HG02798 (cell line): ENCODE results near the gene COBL.

Source experiments
- ATAC-seq: cut with Tn5 transposase; IDR thresholded peaks from one replicate; pipeline ENCODE4 v1.9.1; 2021; ENCODE audit warnings: mild to moderate bottlenecking; ENCODE audit not compliant: unreplicated experiment, poor library complexity

COBL gene, protein sequence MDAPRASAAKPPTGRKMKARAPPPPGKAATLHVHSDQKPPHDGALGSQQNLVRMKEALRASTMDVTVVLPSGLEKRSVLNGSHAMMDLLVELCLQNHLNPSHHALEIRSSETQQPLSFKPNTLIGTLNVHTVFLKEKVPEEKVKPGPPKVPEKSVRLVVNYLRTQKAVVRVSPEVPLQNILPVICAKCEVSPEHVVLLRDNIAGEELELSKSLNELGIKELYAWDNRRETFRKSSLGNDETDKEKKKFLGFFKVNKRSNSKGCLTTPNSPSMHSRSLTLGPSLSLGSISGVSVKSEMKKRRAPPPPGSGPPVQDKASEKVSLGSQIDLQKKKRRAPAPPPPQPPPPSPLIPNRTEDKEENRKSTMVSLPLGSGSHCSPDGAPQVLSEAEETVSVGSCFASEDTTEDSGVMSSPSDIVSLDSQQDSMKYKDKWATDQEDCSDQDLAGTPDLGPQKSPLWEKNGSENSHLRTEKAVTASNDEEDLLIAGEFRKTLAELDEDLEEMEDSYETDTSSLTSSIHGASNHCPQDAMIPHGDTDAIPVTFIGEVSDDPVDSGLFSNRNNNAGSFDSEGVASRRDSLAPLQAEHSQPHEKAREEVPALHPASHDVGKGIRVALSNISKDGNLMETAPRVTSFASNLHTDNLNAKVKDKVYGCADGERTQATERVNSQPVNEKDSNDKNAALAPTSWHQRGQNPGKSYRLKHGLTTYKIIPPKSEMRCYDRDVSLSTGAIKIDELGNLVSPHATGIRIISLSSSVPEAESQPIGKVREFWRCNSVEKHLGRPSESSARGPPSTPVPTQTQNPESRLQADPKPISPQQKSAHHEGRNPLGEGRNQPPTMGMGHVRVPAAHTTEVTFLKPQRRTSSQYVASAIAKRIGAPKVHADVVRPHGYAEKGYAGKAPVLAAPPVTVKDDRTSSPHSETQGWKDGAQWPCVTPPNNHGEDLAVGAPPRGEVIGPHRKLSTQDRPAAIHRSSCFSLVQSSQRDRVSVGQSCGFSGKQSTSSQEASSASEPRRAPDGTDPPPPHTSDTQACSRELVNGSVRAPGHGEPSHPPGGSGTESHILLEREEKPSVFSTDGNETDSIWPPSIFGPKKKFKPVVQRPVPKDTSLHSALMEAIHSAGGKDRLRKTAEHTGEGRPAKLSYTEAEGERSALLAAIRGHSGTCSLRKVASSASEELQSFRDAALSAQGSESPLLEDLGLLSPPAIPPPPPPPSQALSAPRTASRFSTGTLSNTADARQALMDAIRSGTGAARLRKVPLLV

DNA sequence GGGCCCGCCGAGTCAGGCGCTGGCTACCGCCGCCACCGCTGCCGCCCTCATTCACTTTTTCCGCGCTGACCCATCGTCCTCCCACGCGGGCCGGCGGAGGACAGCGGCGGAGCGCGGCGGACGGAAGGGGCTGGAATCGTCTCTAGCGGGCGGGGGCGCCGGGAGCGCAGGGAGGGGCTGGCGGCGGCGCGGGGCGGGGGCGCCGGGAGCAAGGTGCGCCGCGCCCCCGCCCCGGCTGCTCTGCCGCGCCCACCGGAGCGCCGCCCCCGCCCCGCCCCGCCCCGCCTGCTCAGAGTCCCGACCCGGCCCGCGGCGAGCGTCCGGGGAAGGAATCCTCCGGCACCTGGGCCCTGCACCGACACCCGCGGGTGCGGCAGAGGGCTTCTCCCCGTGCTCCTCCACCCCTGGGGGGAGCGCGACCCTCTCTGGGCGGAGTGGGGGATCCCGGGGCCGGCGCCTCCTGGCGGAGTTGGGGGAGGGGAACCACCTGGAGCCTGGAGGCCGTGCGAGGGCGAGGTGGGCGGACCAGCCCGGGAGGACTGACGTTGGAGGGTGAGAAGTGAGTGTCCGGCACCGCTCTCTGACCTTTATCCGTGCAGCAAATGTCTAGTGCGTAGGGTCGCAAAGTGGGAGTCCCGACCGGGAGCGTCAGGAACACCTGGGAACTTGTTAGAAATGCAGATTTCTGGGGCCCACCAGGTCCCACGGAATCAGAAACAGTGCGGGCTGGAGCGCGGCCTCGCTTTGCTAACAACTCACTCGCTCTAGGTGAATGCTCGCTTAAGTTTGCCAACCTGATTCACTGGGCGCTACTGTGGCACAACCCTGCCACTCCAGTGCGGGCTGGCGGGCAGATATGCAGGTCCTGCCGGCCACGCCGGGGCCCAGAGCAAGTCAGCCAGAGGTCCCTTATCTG, at the start of gene COBL:
TSS of gene COBL (minus strand) at position 144 of the 916 bp plus-strand sequence. CDS start 176 bp downstream, outside the sequence.
- no peak for ATAC-seq

DNA sequence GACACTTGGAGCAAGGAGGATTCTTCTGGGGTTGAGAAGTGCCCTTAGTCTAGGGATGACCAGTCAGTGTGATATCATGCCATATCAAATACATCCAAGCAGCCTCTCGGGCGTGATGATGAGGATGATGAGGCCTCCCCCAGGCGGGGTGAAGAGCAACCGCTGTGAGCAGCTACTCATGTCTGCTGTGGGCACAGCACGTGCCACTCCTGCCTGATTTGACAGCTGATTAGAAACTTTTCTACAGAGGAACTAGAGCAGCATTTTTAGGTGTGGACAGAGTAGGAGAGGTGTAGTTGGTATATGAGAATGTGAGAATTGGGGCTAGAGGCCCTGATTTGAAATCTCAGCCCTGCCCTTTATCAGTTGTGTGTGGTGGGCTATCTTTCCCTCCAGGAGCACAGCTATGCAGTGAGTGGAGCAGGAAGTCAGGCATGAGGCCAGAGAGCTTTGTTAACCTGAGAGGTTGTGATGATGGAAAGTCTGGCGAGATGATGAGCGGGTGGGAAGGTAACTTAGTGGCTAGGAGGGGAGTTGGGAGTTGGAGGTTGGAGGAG, 49.6 kb upstream of the COBL start:
- no peak for ATAC-seq

DNA sequence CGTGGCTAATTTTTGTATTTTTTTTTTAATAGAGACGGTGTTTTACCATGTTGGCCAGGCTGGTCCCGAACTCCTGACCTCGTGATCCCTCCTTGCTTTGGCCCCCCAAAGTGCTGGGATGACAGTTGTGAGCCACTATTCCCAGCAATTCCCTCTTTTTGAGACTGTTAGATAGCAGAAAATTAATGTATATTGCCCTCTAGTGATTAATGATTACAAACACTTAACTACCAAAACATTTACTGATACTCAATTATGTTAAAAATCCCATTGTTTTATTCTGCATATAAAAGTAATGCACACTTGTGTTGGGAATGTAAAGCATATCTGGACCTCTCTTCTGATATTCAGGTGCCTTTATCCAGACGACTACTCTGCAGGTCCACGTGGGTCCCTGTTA, 41.2 kb upstream of the COBL start:
- ATAC-seq = no peak

DNA sequence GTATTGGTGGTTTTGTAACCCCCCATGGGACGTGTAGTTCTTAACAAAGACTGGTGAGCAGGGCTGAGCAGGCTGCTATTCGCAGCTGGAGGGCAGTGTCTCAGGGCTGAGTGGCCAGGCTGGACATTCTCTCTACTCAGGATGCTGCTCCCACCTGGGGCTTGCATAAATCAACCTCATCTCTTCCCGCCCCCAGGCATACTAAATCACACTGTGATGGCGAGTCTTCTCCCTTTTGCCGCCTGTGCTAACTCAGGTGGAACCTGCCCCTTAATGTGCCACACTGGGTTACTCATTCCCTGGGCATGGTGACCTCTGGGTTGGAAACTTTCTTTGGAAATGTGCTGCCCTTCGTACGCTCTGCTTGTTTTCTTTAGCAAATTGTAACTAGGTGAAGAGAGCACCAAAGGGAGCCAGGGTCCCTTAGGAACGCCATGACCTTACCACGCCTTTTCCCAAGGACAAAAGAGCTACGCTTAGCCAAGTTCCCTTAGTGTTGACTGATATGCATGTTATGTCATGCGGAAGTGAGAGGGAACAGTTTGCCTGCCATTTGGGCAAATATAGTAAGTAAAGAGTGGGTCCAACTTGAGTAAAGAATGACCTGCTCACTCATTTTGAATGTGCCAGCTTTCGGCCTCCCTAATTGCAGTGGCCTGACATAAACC, 40.4 kb upstream of the COBL start:
- no peak for ATAC-seq

DNA sequence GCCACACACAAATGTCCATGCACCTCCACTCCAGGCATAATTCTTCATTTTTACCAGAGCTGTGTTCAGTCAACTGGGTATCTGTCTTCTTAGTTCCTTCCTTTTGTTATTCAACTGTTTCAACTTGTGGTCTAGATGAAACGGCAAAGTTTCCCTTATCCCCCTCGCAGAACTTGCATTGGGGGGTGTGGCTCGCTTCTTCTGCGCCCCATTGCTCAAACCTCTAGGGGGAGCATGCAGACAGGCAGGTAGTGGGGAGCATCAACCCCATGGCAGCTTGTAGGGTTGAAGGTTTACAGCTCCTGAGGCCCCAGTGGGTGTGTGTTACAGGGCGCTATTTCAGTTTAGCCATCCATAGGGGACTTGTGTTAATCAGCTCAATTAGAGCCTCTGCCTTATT, 38.3 kb upstream of the COBL start:
- no peak for ATAC-seq

DNA sequence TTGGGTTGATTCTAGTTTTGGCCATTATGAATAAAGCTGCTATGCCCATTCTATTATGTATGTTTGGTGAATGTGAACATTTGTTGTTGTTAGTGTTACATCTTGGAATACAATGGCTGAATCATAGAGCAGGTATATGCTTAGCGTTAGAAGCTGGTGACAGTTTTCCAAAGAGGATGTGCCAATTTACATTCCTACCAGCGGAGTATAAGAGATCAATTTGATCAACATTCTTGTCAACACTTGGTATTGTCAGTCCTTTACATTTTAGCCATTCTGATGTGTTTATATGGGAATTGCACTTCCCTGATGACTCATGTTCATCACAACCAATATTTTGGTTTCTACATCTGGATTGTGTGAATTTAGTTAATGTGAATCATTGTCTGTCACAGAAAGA, 37.8 kb upstream of the COBL start:
- no peak for ATAC-seq

DNA sequence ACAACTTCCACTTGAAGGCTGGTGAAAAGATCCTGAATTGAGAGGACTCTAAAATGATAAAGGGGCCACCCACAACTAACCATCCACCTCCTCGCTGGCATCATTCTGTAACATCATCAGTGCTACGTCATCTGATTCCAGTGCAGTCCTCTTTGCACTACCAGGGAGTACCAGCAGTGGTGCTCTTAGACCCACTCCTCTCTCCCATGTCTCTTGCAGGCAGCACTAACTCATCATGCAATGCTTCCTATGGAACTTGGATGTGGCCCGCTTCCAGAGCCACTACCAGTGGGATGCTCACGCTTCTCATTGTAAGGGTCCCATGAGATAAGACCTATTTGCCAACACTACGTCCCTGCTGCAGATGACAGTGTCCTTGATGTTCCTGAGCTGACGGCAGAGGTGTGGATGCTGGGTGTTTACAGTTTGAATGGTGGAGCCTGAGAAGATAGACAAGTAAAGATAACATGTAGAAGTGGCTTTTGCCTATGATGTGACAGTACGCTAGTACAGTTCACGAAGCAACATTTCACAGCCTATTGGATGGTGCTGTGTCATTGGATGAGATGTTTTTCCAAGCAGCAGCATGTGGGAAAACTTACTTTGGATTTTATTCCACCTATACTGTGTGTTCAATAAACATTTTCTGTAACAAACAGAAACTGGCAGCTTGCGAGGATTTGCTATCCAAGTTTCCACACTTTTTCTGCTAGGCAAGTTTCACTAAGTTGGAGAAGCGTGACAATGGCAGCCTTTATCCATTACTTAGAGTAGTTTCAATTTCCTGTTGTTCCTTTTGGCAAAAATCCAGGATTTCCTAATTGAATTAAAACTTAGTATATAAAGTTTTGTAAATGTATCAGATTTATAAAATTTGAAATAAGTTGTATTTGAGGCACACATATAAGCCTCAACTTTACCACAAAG, 35.8 kb upstream of the COBL start:
- no peak for ATAC-seq

DNA sequence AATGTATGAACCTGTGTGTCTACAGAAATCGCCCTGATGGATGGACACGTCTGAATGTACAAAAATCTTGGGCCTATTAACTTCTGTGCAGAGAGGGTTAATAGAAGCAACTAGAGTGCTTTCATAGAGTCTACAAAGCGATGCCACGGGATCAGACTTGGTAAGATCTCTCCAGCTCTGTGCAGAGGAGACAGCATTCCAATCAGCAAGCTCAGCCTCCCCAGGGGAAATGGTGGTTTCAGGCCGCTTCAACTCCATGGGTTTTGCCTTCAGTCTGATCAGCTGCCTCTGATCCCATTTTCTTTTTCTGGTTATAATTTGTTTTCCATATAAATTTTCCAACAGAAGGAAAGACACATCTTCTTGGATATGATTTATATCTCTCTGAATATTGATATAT, 35.1 kb upstream of the COBL start:
- ATAC-seq = no peak

DNA sequence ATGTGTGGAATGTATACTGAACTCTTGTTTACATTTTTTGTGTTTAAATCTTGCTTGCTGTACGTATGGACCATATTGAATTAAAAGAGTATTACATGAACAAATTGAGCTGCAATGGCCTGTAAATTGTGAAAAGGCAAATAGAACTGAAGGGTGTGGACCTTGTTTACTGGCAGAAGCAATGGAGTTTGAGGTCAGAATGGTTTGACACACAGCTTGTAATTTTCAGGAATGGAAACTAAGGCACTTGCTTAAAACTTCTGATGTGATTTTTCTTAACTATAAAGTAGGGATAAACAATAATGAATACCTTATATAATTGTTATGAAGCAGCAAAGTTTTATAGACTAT, 33.9 kb upstream of the COBL start:
- no peak for ATAC-seq

DNA sequence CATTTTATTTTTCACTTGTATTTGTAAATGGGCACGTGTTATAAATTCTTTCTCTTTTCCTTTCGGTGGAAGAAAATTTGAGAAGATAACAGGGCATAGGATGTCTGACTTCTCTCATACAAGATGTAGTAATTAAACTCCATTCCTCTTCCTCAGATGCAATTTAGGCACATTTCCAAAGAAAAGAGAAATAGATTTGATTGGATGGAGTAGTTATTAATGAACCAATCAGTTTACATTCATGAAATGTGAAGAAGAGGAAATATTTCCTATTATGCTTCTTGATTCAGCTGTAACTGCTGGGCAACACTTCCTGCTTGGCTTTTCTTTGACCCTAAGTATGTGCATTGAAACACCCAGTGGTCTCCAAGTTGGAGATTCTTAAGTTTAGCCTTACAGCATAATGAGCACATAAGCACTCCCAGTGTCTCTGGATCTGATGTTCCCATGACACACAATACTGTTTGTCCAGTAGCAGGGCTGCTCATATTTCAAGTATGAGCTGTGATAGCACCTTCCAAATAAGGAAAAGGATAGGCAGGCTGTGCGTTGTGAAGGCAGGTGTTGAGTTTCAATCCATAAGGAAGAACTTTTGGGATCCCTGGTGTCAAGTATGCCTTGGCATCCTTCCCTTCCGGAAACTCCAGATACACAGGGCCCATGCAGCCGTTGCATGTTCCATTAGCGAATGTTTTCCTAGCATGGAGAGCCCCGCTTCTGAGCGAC, 33.4 kb upstream of the COBL start:
- ATAC-seq = no peak

DNA sequence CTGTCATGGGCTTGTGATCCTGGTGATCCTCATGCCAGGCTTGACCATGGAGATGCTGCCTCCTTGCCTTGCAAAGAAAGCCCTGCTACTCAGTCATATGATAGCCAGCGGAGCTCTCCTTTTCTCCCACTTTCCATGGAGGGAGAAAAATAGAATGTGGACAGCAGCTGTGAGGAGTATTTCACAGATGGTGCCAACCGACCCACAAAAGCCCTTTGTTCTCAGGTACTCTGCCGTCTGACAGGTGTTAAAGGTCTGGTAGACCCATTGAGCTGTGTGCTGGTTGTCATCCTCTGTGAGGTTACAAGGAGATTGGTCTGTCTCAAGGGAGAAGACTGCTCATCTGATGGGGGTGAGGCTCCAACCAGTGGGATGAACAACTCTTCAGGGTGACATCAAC, 29.5 kb upstream of the COBL start:
- ATAC-seq = no peak

DNA sequence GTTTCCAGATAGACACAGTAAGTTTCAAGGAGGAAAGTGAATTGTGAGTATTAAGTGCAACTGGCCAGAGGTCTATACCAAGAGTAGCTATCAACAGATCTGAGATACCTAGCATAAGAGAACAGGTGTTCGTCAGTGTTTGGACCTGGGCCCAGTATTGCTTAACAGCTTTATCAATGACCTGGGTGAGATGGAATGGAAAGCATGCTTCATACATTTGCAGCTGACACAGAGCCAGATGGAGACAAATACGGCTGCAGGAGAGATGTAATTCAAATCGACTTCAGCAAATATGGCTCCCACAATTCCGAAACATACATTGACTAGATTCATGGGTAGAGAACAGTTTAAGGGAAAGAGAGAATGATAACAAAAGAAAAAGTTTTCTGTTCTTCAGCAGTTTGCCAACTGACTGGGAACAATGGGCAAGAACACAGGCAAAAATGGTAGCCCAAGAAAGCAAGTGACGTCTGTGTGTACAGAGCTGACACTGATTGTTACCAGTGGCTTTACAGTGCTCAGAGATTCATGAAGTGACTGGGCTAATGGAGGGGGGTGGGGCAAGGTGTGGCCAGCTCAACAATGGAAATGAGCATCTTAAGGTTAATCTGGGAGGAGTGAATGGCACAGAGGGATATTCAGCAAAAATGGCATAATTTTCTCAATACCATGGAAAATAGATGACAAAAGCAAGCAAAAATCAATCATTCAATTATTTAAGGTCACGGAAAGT, 28.0 kb upstream of the COBL start:
- no peak for ATAC-seq

DNA sequence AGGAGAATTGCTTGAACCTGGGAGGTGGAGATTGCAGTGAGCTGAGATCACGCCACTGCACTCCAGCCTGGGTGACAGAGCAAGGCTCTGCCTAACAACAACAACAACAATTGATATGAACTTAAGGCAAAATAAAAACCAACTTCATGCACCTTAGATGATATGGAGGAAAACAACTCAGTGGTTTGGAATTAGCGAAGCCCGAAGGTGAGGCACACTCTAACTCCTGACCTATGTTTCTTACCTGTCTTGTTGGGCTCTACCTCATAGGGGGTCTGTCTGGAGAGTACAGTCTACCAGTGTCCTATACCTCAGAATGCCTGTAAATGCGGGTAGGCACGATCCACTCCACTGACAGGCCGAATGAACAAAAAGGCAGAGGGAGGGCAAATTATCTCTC, 24.3 kb upstream of the COBL start:
- ATAC-seq = no peak

DNA sequence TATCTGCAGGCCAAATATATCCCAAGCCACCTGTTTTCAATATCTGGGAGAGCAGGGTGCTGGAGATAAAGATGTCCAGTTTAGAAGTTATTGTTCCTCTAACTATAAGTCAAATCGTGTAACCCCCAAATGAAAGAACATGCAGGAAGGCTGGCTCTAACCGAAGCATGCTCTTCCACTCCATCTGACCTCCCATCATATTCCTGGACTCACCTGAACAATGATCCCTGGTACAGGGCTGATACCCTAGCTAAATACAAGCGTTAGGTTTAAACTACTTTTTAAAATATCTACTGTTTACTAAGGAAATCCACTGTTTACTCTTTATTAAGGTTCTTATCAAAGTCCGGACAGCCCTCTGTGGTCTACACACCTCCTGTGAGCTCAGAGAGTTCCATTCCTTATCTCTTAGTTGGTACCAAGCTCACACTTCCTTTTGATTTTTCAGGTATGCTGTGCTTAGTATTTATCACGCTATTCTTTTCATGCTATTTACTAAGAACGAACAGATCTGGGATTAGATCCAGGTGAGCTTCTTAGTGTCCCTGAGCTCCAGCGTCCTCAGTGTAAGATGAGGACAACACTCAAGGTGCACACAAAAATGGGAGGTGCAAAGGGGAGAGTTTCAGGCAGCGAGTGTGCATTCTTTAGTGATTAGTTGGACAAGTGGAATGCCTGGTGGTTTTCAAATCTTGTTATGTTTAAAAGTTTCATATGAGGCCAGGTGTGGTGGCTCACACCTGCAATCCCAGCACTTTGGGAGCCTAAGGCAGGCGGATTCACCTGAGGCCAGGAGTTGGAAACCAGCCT, 23.6 kb upstream of the COBL start:
- ATAC-seq = no peak

DNA sequence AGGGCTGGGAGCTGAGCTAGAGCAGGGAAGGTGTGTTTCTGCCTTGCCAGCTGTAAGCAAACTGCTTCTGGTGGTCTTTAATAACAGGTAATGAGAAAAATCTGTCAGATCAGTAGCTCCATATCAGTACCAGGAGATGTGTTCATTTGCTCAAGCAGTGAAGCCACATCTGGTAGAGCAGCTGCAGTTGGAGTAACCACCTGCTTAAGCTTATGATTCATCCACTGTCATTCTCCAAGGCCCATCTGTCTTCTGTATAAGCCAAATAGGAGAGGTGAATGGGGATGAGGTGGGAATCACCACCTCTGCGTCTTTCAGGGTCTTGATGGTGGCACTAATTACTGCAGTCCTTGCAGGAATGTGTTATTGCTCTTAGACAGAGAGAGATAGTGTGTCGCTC, 18.4 kb upstream of the COBL start:
- ATAC-seq = no peak

DNA sequence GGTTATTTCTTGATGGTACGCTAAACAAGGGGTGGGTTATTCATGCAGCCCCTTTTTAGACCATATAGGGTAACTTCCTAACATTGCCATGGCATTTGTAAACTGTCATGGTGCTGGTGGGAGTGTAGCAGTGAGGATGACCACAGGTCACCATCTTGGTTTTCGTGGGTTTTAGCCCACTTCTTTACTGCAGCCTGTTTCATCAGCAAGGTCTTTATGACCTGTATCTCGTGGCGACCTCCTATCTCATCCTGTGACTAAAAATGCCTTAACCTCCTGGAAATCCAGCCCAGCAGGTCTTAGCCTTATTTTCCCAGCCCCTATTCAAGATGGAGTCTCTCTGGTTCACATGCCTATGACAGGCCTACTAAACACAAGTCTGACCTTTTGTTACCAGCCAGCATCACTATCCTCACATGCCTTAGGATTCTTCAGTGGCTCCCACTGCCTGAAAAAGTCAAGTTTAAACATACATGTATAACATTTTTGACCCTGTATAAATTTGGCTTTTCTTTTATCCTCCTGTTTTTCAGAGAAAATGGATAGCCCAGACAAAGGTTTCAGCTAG, 13.2 kb upstream of the COBL start:
- no peak for ATAC-seq
